ENCODE results near the gene CFAP97D2. TPM values are rescaled to one million over a fixed set of nuclear protein-coding genes. Genes with fewer than 3 reads are reported as not detected.
"Not testable (repeated sequence)": the region's sequence is repeated elsewhere in the genome, so short reads cannot be mapped to it uniquely, and the experiment has no call there.

The CFAP97D2 gene
- polyA plus RNA-seq, 1 donor from 2014 or later = not detected

GRCh38 chr13:114147803-114148520 lies 31.1 kb upstream of the CFAP97D2 start:
- H3K27ac ChIP-seq (ENCODE audit: low read length) = no peak overlapping the region
- TF ChIP-seq REST (IDR thresholded peaks at IDR 0.05; ENCODE audit: borderline replicate concordance) = no peak
- no peak for TF ChIP-seq CTCF (IDR thresholded peaks at IDR 0.05; ENCODE audit: poor library complexity, severe bottlenecking)
- TF ChIP-seq RAD21 (conservative IDR thresholded peaks at IDR 0.05) = no peak
- no peak for TF ChIP-seq EP300 (conservative IDR thresholded peaks at IDR 0.05; ENCODE audit: poor library complexity, severe bottlenecking)
- TF ChIP-seq TAF1 (IDR thresholded peaks at IDR 0.05; ENCODE audit: low read depth) = no peak
- TF ChIP-seq MXI1 (conservative IDR thresholded peaks at IDR 0.05; ENCODE audit: poor library complexity, severe bottlenecking) = no peak
- no peak for TF ChIP-seq POLR2AphosphoS5 (IDR thresholded peaks at IDR 0.05)
- TF ChIP-seq EZH2 (IDR thresholded peaks at IDR 0.05; ENCODE audit: borderline replicate concordance, insufficient read depth, low read length, poor library complexity, severe bottlenecking) = no peak
- no peak for TF ChIP-seq SMC3 (conservative IDR thresholded peaks at IDR 0.05; ENCODE audit: poor library complexity)

GRCh38 chr13:114148521-114148855 lies 30.6 kb upstream of the CFAP97D2 start:
- Histone ChIP-seq H3K36me3 (ENCODE audit: insufficient read depth, low read length) (no peaks in the 10 kb centered on the region), H2AFZ (ENCODE audit: low read depth, low read length) (no peak overlapping the region), H3K27ac (ENCODE audit: low read length) (no peak overlapping the region), H3K27me3 (ENCODE audit: insufficient read depth, low read depth, low read length) (no peaks in the 10 kb centered on the region), H3K9me2 (ENCODE audit: insufficient read depth, low read length) (no peaks in the 10 kb centered on the region), H3K4me2 (ENCODE audit: low read length) (no peak overlapping the region), H3K9me3 (ENCODE audit: low read length) (no peaks in the 10 kb centered on the region), H4K20me1 (ENCODE audit: insufficient read depth) (no peaks in the 10 kb centered on the region), H3K4me3 (ENCODE audit: low read length) (no peak overlapping the region), H3K9ac (ENCODE audit: low read length) (no peak overlapping the region), H3K79me2 (replicated peaks; ENCODE audit: insufficient read depth, low read length) (no peaks in the 10 kb centered on the region), H3F3A (ENCODE audit: insufficient read depth, low read length, poor library complexity, severe bottlenecking) (no peaks in the 10 kb centered on the region)
- TF ChIP-seq POLR2AphosphoS5 (IDR thresholded peaks at IDR 0.05) = no peak
- no peak for TF ChIP-seq SMC3 (conservative IDR thresholded peaks at IDR 0.05; ENCODE audit: poor library complexity)
- no peak for TF ChIP-seq RAD21 (conservative IDR thresholded peaks at IDR 0.05)
- TF ChIP-seq MXI1 (conservative IDR thresholded peaks at IDR 0.05; ENCODE audit: poor library complexity, severe bottlenecking) = no peak
- no peak for TF ChIP-seq TAF1 (IDR thresholded peaks at IDR 0.05; ENCODE audit: low read depth)
- TF ChIP-seq EP300 (conservative IDR thresholded peaks at IDR 0.05; ENCODE audit: poor library complexity, severe bottlenecking) = no peak
- no peak for TF ChIP-seq REST (IDR thresholded peaks at IDR 0.05; ENCODE audit: borderline replicate concordance)
- TF ChIP-seq EZH2 (IDR thresholded peaks at IDR 0.05; ENCODE audit: borderline replicate concordance, insufficient read depth, low read length, poor library complexity, severe bottlenecking) = no peak
- TF ChIP-seq CTCF (IDR thresholded peaks at IDR 0.05; ENCODE audit: poor library complexity, severe bottlenecking) = no peak

More at GRCh38 chr13:114147803-114148520, 31.1 kb upstream of the CFAP97D2 start:
- Histone ChIP-seq H3F3A (ENCODE audit: insufficient read depth, low read length, poor library complexity, severe bottlenecking) (no peaks in the 10 kb centered on the region), H3K79me2 (replicated peaks; ENCODE audit: insufficient read depth, low read length) (no peaks in the 10 kb centered on the region), H3K9me2 (ENCODE audit: insufficient read depth, low read length) (no peaks in the 10 kb centered on the region), H3K36me3 (ENCODE audit: insufficient read depth, low read length) (no peaks in the 10 kb centered on the region), H4K20me1 (ENCODE audit: insufficient read depth) (no peaks in the 10 kb centered on the region), H3K4me3 (ENCODE audit: low read length) (no peak overlapping the region), H3K9ac (ENCODE audit: low read length) (no peak overlapping the region), H3K4me2 (ENCODE audit: low read length) (no peak overlapping the region), H3K9me3 (ENCODE audit: low read length) (no peaks in the 10 kb centered on the region), H2AFZ (ENCODE audit: low read depth, low read length) (no peak overlapping the region), H3K27me3 (ENCODE audit: insufficient read depth, low read depth, low read length) (no peaks in the 10 kb centered on the region)

- not testable (repeated sequence) for H3F3A ChIP-seq (ENCODE audit: insufficient read depth, low read length, poor library complexity, severe bottlenecking); H4K20me1 ChIP-seq (ENCODE audit: insufficient read depth)
Measured at GRCh38 chr13:114148886-114149285, 30.2 kb upstream of the CFAP97D2 start.

More at GRCh38 chr13:114148886-114149285, 30.2 kb upstream of the CFAP97D2 start:
- H3K79me2 ChIP-seq (replicated peaks; ENCODE audit: insufficient read depth, low read length); H3K27ac ChIP-seq (ENCODE audit: low read length); H2AFZ ChIP-seq (ENCODE audit: low read depth, low read length); H3K4me3 ChIP-seq (ENCODE audit: low read length); H3K9me3 ChIP-seq (ENCODE audit: low read length); H3K27me3 ChIP-seq (ENCODE audit: insufficient read depth, low read depth, low read length); H3K36me3 ChIP-seq (ENCODE audit: insufficient read depth, low read length); H3K4me2 ChIP-seq (ENCODE audit: low read length); H3K9ac ChIP-seq (ENCODE audit: low read length); H3K9me2 ChIP-seq (ENCODE audit: insufficient read depth, low read length): not testable (repeated sequence)

All from neural cell (in vitro differentiated cells).